ENCODE results near the gene TSPAN9. TPM values are rescaled to one million over a fixed set of nuclear protein-coding genes. Genes with fewer than 3 reads are reported as not detected.

The TSPAN9 gene
- total and polyA plus RNA-seq, 4 donors: 17.4 to 62.9 (median 34.2) TPM

DNA sequence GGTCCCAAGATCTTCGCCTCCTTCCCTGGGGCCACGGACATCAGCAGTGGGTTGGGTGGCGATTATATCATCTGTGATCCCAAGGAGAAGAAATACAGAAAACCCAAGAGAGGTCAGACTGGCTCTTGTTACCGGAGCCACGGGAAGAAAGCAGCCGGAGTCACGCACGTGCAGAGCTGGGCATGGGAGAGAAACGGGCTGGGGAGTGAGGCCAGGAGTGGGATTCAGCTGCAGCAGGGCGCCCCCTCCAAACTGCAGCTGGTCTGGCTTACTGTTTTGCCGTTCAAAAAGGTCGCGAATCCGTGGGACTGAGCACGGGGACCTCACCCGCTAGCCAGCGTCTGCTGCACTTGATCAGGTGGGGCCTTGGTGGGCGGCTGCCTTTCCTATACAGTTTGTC, 207.2 kb downstream of the TSPAN9 start:
- no peak for DNase-seq (ENCODE audit: low spot score)
- peaks cover 11 to 47% (median 16%) of the 10 kb centered on the region in 4 donors for H3K36me3 ChIP-seq (ENCODE audit: control insufficient read depth in 4 of 4, insufficient read depth in 3 of 4, low read depth in 1 of 4, low read length in 3 of 4)
- no peaks in the 10 kb centered on the region for H3K4me1 ChIP-seq (ENCODE audit: control insufficient read depth in 4 of 4, insufficient read depth in 4 of 4, low read length in 3 of 4)
- H3K9me3 ChIP-seq (ENCODE audit: control insufficient read depth in 4 of 4, low read length in 3 of 4): no peaks in the 10 kb centered on the region
- H3K9ac ChIP-seq (ENCODE audit: low read depth in 1 of 2, low read length in 2 of 2): no peak overlapping the region
- TF ChIP-seq HNF4A (conservative IDR thresholded peaks at IDR 0.05) (no peak), HNF4G (IDR thresholded peaks at IDR 0.05) (no peak), FOXA1 (IDR thresholded peaks at IDR 0.05) (no peak), GABPA (IDR thresholded peaks at IDR 0.05 in 1 of 2, conservative IDR thresholded peaks at IDR 0.05 in 1 of 2) (no peak), CTCF (IDR thresholded peaks at IDR 0.05; ENCODE audit: low read depth, low read length, missing input control) (no peak), RAD21 (IDR thresholded peaks at IDR 0.05) (no peak), RXRA (IDR thresholded peaks at IDR 0.05) (no peak), EGR1 (IDR thresholded peaks at IDR 0.05; ENCODE audit: low read depth in 2 of 2) (no peak), YY1 (IDR thresholded peaks at IDR 0.05) (no peak), FOXA2 (IDR thresholded peaks at IDR 0.05) (no peak), TAF1 (conservative IDR thresholded peaks at IDR 0.05) (no peak), MAX (IDR thresholded peaks at IDR 0.05) (no peak), NR2F2 (IDR thresholded peaks at IDR 0.05) (no peak)
- TF ChIP-seq, protein P1, sequence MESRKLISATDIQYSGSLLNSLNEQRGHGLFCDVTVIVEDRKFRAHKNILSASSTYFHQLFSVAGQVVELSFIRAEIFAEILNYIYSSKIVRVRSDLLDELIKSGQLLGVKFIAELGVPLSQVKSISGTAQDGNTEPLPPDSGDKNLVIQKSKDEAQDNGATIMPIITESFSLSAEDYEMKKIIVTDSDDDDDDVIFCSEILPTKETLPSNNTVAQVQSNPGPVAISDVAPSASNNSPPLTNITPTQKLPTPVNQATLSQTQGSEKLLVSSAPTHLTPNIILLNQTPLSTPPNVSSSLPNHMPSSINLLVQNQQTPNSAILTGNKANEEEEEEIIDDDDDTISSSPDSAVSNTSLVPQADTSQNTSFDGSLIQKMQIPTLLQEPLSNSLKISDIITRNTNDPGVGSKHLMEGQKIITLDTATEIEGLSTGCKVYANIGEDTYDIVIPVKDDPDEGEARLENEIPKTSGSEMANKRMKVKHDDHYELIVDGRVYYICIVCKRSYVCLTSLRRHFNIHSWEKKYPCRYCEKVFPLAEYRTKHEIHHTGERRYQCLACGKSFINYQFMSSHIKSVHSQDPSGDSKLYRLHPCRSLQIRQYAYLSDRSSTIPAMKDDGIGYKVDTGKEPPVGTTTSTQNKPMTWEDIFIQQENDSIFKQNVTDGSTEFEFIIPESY (IDR thresholded peaks at IDR 0.05): no peak
- TF ChIP-seq, protein P2, sequence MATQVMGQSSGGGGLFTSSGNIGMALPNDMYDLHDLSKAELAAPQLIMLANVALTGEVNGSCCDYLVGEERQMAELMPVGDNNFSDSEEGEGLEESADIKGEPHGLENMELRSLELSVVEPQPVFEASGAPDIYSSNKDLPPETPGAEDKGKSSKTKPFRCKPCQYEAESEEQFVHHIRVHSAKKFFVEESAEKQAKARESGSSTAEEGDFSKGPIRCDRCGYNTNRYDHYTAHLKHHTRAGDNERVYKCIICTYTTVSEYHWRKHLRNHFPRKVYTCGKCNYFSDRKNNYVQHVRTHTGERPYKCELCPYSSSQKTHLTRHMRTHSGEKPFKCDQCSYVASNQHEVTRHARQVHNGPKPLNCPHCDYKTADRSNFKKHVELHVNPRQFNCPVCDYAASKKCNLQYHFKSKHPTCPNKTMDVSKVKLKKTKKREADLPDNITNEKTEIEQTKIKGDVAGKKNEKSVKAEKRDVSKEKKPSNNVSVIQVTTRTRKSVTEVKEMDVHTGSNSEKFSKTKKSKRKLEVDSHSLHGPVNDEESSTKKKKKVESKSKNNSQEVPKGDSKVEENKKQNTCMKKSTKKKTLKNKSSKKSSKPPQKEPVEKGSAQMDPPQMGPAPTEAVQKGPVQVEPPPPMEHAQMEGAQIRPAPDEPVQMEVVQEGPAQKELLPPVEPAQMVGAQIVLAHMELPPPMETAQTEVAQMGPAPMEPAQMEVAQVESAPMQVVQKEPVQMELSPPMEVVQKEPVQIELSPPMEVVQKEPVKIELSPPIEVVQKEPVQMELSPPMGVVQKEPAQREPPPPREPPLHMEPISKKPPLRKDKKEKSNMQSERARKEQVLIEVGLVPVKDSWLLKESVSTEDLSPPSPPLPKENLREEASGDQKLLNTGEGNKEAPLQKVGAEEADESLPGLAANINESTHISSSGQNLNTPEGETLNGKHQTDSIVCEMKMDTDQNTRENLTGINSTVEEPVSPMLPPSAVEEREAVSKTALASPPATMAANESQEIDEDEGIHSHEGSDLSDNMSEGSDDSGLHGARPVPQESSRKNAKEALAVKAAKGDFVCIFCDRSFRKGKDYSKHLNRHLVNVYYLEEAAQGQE (IDR thresholded peaks at IDR 0.05): no peak
- TF ChIP-seq, protein P3, sequence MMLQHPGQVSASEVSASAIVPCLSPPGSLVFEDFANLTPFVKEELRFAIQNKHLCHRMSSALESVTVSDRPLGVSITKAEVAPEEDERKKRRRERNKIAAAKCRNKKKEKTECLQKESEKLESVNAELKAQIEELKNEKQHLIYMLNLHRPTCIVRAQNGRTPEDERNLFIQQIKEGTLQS (IDR thresholded peaks at IDR 0.05): no peak
- WGBS: 90% methylated on average over 18 of the region's 18 CpGs
- no peak overlapping the region for H3K4me3 ChIP-seq (ENCODE audit: low read depth in 1 of 3, low read length in 3 of 3)
- H3K27ac ChIP-seq (ENCODE audit: low read depth in 1 of 2, low read length in 2 of 2): no peak overlapping the region
- H3K27me3 ChIP-seq (ENCODE audit: control insufficient read depth in 4 of 4, insufficient read depth in 4 of 4, low read length in 3 of 4): no peaks in the 10 kb centered on the region

DNA sequence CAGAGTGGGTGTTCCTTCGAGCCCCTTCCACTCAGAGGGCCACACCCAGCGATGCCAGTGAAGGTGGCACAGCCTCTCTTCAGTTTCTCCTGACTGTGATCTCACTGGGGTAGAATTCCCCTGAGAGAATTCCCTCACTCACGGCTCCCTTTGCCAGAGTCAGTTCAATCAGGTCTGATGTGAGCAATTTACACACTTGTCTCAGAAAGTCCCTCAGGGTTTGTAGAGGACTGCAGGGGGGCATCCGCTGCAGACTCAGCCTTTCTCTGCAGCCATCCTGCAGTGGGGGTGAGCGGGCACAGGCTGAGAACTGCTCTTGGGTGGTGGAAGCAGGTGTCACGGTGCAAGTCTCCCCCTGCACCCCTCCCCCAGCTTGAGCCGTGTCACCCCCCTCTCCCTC, 208.4 kb downstream of the TSPAN9 start:
- Histone ChIP-seq H3K9me3 (ENCODE audit: control insufficient read depth in 4 of 4, low read length in 3 of 4) (no peaks in the 10 kb centered on the region), H3K36me3 (ENCODE audit: control insufficient read depth in 4 of 4, insufficient read depth in 3 of 4, low read depth in 1 of 4, low read length in 3 of 4) (peaks cover 10 to 43% (median 16%) of the 10 kb centered on the region in 4 donors), H3K9ac (ENCODE audit: low read depth in 1 of 2, low read length in 2 of 2) (no peak overlapping the region), H3K4me3 (ENCODE audit: low read depth in 1 of 3, low read length in 3 of 3) (no peak overlapping the region), H3K27me3 (ENCODE audit: control insufficient read depth in 4 of 4, insufficient read depth in 4 of 4, low read length in 3 of 4) (no peaks in the 10 kb centered on the region), H3K27ac (ENCODE audit: low read depth in 1 of 2, low read length in 2 of 2) (no peak overlapping the region), H3K4me1 (ENCODE audit: control insufficient read depth in 4 of 4, insufficient read depth in 4 of 4, low read length in 3 of 4) (no peaks in the 10 kb centered on the region)
- no peak for TF ChIP-seq HNF4G (IDR thresholded peaks at IDR 0.05)
- TF ChIP-seq MAX (IDR thresholded peaks at IDR 0.05): no peak
- no peak for TF ChIP-seq FOXA2 (IDR thresholded peaks at IDR 0.05)
- TF ChIP-seq TAF1 (conservative IDR thresholded peaks at IDR 0.05): no peak
- TF ChIP-seq NR2F2 (IDR thresholded peaks at IDR 0.05): no peak
- DNase-seq (ENCODE audit: low spot score): no peak
- 90% methylated on average over 7 of the region's 7 CpGs for WGBS

Measured in liver (tissue), 9 donors.